Gastroesophageal sphincter (tissue), 3 donors: ENCODE measurements around the gene DCAF8.

Experiments used
- POLR2A ChIP-seq, 2 donors: fragments of 450-650 bp; IDR thresholded peaks; one replicate each; pipeline ENCODE4 v1.6.1; 2017; ENCODE audit warnings: antibody characterized with exemption in 2 of 2, mild to moderate bottlenecking in 2 of 2, moderate library complexity in 1 of 2
- POLR2AphosphoS5 ChIP-seq: sonication (generic); formaldehyde crosslinking; IDR thresholded peaks from one replicate; pipeline ENCODE4 v1.6.1; 2017; ENCODE audit warnings: antibody characterized with exemption
- TF ChIP-seq, protein P1 (sequence below), 4 experiments: fragments of 200-600 bp in 2 of 4; fragments of 450-650 bp in 2 of 4; sonication (generic) in 1 of 4; IDR thresholded peaks; one replicate each; pipeline ENCODE4 v1.5.1; 2017 to 2019; ENCODE audit warnings: antibody characterized with exemption in 4 of 4, mild to moderate bottlenecking in 2 of 4, moderate library complexity in 2 of 4

DNA sequence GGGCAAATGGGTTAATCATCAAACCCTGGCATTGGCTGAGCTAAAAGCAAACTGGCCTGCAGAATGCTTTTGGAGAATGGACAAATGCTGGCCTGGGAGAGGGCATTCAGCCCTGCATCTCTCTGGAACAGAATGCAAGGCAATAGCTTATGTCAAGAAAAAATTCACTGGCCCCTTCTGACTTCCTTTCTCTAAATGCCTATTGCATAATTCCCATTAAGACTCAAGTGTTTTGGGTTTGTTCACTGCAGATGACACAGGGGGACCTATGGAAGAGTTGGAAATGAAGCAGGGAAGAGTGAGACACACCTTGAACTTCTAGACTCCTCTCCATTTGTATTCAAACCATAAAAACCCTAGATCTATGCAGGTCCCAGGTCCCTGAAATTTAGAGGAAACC lies 41.3 kb downstream of the DCAF8 start:
- TF ChIP-seq, protein P1, sequence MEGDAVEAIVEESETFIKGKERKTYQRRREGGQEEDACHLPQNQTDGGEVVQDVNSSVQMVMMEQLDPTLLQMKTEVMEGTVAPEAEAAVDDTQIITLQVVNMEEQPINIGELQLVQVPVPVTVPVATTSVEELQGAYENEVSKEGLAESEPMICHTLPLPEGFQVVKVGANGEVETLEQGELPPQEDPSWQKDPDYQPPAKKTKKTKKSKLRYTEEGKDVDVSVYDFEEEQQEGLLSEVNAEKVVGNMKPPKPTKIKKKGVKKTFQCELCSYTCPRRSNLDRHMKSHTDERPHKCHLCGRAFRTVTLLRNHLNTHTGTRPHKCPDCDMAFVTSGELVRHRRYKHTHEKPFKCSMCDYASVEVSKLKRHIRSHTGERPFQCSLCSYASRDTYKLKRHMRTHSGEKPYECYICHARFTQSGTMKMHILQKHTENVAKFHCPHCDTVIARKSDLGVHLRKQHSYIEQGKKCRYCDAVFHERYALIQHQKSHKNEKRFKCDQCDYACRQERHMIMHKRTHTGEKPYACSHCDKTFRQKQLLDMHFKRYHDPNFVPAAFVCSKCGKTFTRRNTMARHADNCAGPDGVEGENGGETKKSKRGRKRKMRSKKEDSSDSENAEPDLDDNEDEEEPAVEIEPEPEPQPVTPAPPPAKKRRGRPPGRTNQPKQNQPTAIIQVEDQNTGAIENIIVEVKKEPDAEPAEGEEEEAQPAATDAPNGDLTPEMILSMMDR (IDR thresholded peaks at IDR 0.05), result no peak
- TF ChIP-seq POLR2AphosphoS5, result no peak
- TF ChIP-seq POLR2A (IDR thresholded peaks at IDR 0.05), result no peak
